Prostate gland (tissue), 2 donors: ENCODE measurements around the gene PRPH. TPM values are rescaled to one million over a fixed set of nuclear protein-coding genes. Genes with fewer than 3 reads are reported as not detected.

Experiments
- DNase-seq: peaks from one replicate; pipeline ENCODE4 v3.0.0-alpha.2; 2019; ENCODE audit warnings: low spot score
- H3K27ac ChIP-seq, 2 donors: fragments of 200-600 bp; sonication (generic); 2 replicates each; pipeline ENCODE4 v1.5.1; 2017 to 2019
- H3K27me3 ChIP-seq: fragments of 200-600 bp; sonication (generic); replicated peaks from 2 replicates; pipeline ENCODE4 v1.5.1; 2019; ENCODE audit not compliant: insufficient read depth
- H3K36me3 ChIP-seq, 2 donors: fragments of 200-600 bp; sonication (generic); 1 replicate in 1 of 2; 2 replicates in 1 of 2; pipeline versions ENCODE4 v1.5.1 to v1.8.1; 2017 to 2019
- H3K4me1 ChIP-seq: fragments of 200-600 bp; sonication (generic); replicated peaks from 2 replicates; pipeline ENCODE4 v1.5.1; 2019
- H3K4me3 ChIP-seq, 2 donors: fragments of 200-600 bp; sonication (generic); 2 replicates each; pipeline ENCODE4 v1.5.1; 2017 to 2019
- H3K9me3 ChIP-seq: fragments of 200-600 bp; sonication (generic); 2 replicates; pipeline ENCODE4 v1.5.1; 2017
- POLR2A ChIP-seq: fragments of 450-650 bp; IDR thresholded peaks from one replicate; pipeline ENCODE4 v1.6.1; 2016; ENCODE audit warnings: antibody characterized with exemption, mild to moderate bottlenecking
- POLR2AphosphoS5 ChIP-seq: sonication (generic); formaldehyde crosslinking; IDR thresholded peaks from one replicate; pipeline ENCODE4 v1.6.1; 2017; ENCODE audit warnings: antibody characterized with exemption
- WGBS: methylation state at CpG from one replicate; pipeline ENCODE4 v1.1.5; 2018; 5-methylcytosine and 5-hydroxymethylcytosine counted together
- intact Hi-C: fragments of 100-400 bp; cut with DNase I; formaldehyde crosslinking; loops from one replicate; pipeline ENCODE4 v1.14.2; 2022
- total RNA-seq, 2 donors: library from RNA; depleted of rRNA; stranded (reverse); fragments of >200 nt; gene quantifications; one replicate each; pipeline ENCODE4 v1.1.0, GENCODE V29; 2016
- TF ChIP-seq, protein P1 (sequence below), 4 experiments: fragments of 200-600 bp in 2 of 4; fragments of 450-650 bp in 2 of 4; sonication (generic) in 2 of 4; IDR thresholded peaks; 1 replicate in 3 of 4; 2 replicates in 1 of 4; pipeline ENCODE4 v1.5.1; 2016 to 2019; ENCODE audit warnings: antibody characterized with exemption in 4 of 4, mild to moderate bottlenecking in 2 of 4, moderate library complexity in 2 of 4

Gene PRPH
- total RNA-seq, 2 donors from 2014 or later, result 1.4 to 11.4 TPM

DNA sequence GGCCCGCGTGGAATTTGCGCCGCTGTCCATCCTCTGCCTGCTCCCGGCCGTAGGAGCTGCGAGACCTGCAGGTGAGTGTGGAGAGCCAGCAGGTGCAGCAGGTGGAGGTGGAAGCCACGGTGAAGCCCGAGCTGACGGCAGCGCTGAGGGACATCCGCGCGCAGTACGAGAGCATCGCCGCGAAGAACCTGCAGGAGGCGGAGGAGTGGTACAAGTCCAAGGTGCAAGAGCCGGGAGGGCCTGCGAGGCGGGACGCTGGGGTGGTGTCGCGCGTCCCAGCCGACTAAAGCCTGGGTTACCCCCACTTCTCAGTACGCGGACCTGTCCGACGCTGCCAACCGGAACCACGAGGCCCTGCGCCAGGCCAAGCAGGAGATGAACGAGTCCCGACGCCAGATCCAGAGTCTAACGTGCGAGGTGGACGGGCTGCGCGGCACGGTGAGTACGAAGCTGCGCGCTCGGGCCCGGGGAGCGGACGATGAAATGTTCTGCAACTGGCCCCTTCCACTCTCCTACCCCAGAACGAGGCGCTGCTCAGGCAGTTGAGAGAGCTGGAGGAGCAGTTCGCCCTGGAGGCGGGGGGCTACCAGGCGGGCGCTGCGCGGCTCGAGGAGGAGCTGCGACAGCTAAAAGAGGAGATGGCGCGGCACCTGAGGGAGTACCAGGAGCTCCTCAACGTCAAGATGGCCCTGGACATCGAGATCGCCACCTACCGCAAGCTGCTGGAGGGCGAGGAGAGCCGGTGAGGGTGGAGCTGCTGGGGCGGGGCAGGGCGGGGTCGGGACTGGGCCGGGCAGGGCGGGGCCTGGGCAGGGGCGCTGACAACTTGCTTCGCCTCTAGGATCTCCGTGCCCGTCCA is 2.1 kb downstream of the PRPH start:
- DNase-seq, result no peak
- Histone ChIP-seq H3K9me3 (no peaks in the 10 kb centered on the region), H3K27ac (no peak overlapping the region), H3K4me3 (no peak overlapping the region), H3K4me1 (no peaks in the 10 kb centered on the region), H3K36me3 (no peaks in the 10 kb centered on the region), H3K27me3 (peaks cover 21% of the 10 kb centered on the region)
- TF ChIP-seq, protein P1, sequence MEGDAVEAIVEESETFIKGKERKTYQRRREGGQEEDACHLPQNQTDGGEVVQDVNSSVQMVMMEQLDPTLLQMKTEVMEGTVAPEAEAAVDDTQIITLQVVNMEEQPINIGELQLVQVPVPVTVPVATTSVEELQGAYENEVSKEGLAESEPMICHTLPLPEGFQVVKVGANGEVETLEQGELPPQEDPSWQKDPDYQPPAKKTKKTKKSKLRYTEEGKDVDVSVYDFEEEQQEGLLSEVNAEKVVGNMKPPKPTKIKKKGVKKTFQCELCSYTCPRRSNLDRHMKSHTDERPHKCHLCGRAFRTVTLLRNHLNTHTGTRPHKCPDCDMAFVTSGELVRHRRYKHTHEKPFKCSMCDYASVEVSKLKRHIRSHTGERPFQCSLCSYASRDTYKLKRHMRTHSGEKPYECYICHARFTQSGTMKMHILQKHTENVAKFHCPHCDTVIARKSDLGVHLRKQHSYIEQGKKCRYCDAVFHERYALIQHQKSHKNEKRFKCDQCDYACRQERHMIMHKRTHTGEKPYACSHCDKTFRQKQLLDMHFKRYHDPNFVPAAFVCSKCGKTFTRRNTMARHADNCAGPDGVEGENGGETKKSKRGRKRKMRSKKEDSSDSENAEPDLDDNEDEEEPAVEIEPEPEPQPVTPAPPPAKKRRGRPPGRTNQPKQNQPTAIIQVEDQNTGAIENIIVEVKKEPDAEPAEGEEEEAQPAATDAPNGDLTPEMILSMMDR (IDR thresholded peaks at IDR 0.05), result peak in 1 of 4 experiments; percentile 2
- TF ChIP-seq POLR2A, result no peak
- WGBS, result 3% methylated on average over 62 of the region's 77 CpGs
- intact Hi-C loops, result loop anchor here (5.0 kb wide), 1 partner anchor 35 kb away; no protein-coding TSS in a partner anchor

- TF ChIP-seq POLR2A, result no peak
- TF ChIP-seq, protein P1 (IDR thresholded peaks at IDR 0.05), result no peak
- no peak for TF ChIP-seq POLR2AphosphoS5
- peaks cover 21% of the 10 kb centered on the region for H3K27me3 ChIP-seq
Observed at GRCh38 chr12:49297695-49298060, 2.7 kb downstream of the PRPH start.

GRCh38 chr12:49298160-49298559 is 3.2 kb downstream of the PRPH start:
- WGBS, result 46% methylated on average over 6 of the region's 6 CpGs
- DNase-seq, result no peak
- TF ChIP-seq, protein P1 (IDR thresholded peaks at IDR 0.05), result no peak
- TF ChIP-seq POLR2A, result no peak
- TF ChIP-seq POLR2AphosphoS5, result no peak
- no peak overlapping the region for H3K27ac ChIP-seq
- H3K9me3 ChIP-seq, result no peaks in the 10 kb centered on the region
- intact Hi-C loops, result loop anchor here (5.0 kb wide), 1 partner anchor 34 kb away; no protein-coding TSS in a partner anchor
- peaks cover 21% of the 10 kb centered on the region for H3K27me3 ChIP-seq
- H3K4me1 ChIP-seq, result no peaks in the 10 kb centered on the region
- no peaks in the 10 kb centered on the region for H3K36me3 ChIP-seq
- no peak overlapping the region for H3K4me3 ChIP-seq

More at GRCh38 chr12:49297695-49298060, 2.7 kb downstream of the PRPH start:
- intact Hi-C loops, result loop anchor here (5.0 kb wide), 1 partner anchor 35 kb away; no protein-coding TSS in a partner anchor
- DNase-seq, result no peak
- H3K36me3 ChIP-seq, result no peaks in the 10 kb centered on the region
- H3K4me1 ChIP-seq, result no peaks in the 10 kb centered on the region
- no peak overlapping the region for H3K27ac ChIP-seq
- WGBS, result 26% methylated on average over 8 of the region's 8 CpGs
- H3K4me3 ChIP-seq, result no peak overlapping the region
- H3K9me3 ChIP-seq, result no peaks in the 10 kb centered on the region

- intact Hi-C loops, result no loop called here
- Histone ChIP-seq H3K27ac (no peak overlapping the region), H3K4me3 (no peak overlapping the region), H3K36me3 (no peaks in the 10 kb centered on the region), H3K27me3 (peaks cover 11% of the 10 kb centered on the region), H3K9me3 (no peaks in the 10 kb centered on the region), H3K4me1 (no peaks in the 10 kb centered on the region)
- WGBS, result 70% methylated on average over 4 of the region's 4 CpGs
- no peak for TF ChIP-seq POLR2AphosphoS5
- TF ChIP-seq, protein P1 (IDR thresholded peaks at IDR 0.05), result no peak
- no peak for TF ChIP-seq POLR2A
- DNase-seq, result no peak
Observed at GRCh38 chr12:49301760-49302159, 6.8 kb downstream of the PRPH start.

GRCh38 chr12:49304161-49304560 is 9.2 kb downstream of the PRPH start:
- no peaks in the 10 kb centered on the region for H3K27me3 ChIP-seq
- H3K9me3 ChIP-seq, result no peaks in the 10 kb centered on the region
- no peak overlapping the region for H3K4me3 ChIP-seq
- intact Hi-C loops, result no loop called here
- H3K36me3 ChIP-seq, result no peaks in the 10 kb centered on the region
- H3K27ac ChIP-seq, result no peak overlapping the region
- no peak for DNase-seq
- 64% methylated on average over 2 of the region's 2 CpGs for WGBS
- no peaks in the 10 kb centered on the region for H3K4me1 ChIP-seq
- TF ChIP-seq, protein P1 (IDR thresholded peaks at IDR 0.05), result no peak
- TF ChIP-seq POLR2A, result no peak
- no peak for TF ChIP-seq POLR2AphosphoS5
